Measurements from ENCODE around the gene RGS6.

The RGS6 gene

DNA sequence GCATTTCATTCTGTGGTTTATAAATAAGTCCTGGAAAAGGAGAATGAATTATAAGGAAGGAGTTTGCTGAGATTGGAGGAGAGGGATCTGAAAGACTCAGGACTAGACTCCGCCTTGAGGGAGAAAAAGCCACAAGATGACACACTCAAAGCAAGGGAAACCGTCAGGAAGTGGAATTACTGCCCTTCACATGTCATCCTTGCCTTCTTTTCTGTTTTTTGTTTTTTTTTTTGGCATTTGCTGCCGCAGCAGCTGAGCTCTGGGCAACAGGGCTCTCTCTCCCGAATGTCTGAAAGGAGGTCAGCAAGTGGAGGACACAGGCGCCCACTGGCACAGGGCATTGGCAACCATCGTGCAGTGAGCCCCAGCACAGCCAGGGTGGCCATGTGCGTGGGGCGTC, 616.8 kb downstream of the RGS6 start:
- TF ChIP-seq SP1 (IDR thresholded peaks at IDR 0.05) (no peak), FOXA1 (IDR thresholded peaks at IDR 0.05) (no peak), ARNT (IDR thresholded peaks at IDR 0.05) (no peak), ELF4 (IDR thresholded peaks at IDR 0.05) (no peak), ZNF384 (IDR thresholded peaks at IDR 0.05) (no peak), NFRKB (IDR thresholded peaks at IDR 0.05) (no peak), SUZ12 (IDR thresholded peaks at IDR 0.05) (no peak), L3MBTL2 (conservative IDR thresholded peaks at IDR 0.05) (no peak), LEF1 (IDR thresholded peaks at IDR 0.05; ENCODE audit: borderline replicate concordance) (no peak), FOXK2 (IDR thresholded peaks at IDR 0.05) (no peak), CTBP1 (IDR thresholded peaks at IDR 0.05; ENCODE audit: borderline replicate concordance) (no peak), FOXM1 (IDR thresholded peaks at IDR 0.05; ENCODE audit: borderline replicate concordance) (no peak), HDGF (IDR thresholded peaks at IDR 0.05; ENCODE audit: borderline replicate concordance) (no peak), BHLHE40 (IDR thresholded peaks at IDR 0.05; ENCODE audit: borderline replicate concordance) (no peak), TARDBP (IDR thresholded peaks at IDR 0.05) (no peak)
- TF ChIP-seq, protein P1, sequence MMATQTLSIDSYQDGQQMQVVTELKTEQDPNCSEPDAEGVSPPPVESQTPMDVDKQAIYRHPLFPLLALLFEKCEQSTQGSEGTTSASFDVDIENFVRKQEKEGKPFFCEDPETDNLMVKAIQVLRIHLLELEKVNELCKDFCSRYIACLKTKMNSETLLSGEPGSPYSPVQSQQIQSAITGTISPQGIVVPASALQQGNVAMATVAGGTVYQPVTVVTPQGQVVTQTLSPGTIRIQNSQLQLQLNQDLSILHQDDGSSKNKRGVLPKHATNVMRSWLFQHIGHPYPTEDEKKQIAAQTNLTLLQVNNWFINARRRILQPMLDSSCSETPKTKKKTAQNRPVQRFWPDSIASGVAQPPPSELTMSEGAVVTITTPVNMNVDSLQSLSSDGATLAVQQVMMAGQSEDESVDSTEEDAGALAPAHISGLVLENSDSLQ (IDR thresholded peaks at IDR 0.05) = no peak
- DNase-seq (ENCODE audit: extremely low spot score) = no peak
- POLR2A ChIA-PET = no interaction called here
- CTCF ChIA-PET = interaction anchor here (0.6 kb wide), 1 partner anchor 35 kb away, joined by 3 read pairs; no protein-coding TSS in a partner anchor

DNA sequence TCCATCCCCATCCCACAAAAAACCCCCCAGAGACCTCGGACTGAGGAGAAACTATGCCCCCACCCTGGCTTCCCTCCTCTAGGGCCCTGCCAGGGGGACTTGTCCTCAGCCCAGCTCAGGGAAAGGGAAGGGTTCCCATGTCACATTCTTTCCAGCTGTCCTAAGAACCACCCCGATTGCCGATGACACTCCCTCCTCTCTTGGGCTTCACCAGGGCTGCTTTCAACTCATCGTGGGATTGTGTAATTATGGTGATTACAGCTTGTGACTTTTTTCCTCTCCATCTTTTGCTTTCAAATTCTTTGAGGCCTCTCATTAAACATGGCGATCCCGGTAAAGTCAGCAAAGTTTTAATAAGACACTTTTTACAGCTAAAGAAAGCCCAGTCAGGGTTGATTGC, 617.6 kb downstream of the RGS6 start:
- CTCF ChIA-PET = interaction anchor here (0.6 kb wide), 1 partner anchor 36 kb away, joined by 3 read pairs; no protein-coding TSS in a partner anchor
- POLR2A ChIA-PET = no interaction called here
- DNase-seq (ENCODE audit: extremely low spot score) = no peak
- no peak for TF ChIP-seq TARDBP (IDR thresholded peaks at IDR 0.05)
- TF ChIP-seq, protein P1 (IDR thresholded peaks at IDR 0.05) = no peak
- TF ChIP-seq CTBP1 (IDR thresholded peaks at IDR 0.05; ENCODE audit: borderline replicate concordance) = no peak
- no peak for TF ChIP-seq BHLHE40 (IDR thresholded peaks at IDR 0.05; ENCODE audit: borderline replicate concordance)
- no peak for TF ChIP-seq ARNT (IDR thresholded peaks at IDR 0.05)
- TF ChIP-seq ELF4 (IDR thresholded peaks at IDR 0.05) = no peak
- no peak for TF ChIP-seq ZNF384 (IDR thresholded peaks at IDR 0.05)
- no peak for TF ChIP-seq FOXK2 (IDR thresholded peaks at IDR 0.05)
- TF ChIP-seq SP1 (IDR thresholded peaks at IDR 0.05) = no peak
- TF ChIP-seq SUZ12 (IDR thresholded peaks at IDR 0.05) = no peak
- no peak for TF ChIP-seq NFRKB (IDR thresholded peaks at IDR 0.05)
- TF ChIP-seq HDGF (IDR thresholded peaks at IDR 0.05; ENCODE audit: borderline replicate concordance) = no peak
- TF ChIP-seq FOXA1 (IDR thresholded peaks at IDR 0.05) = no peak
- TF ChIP-seq L3MBTL2 (conservative IDR thresholded peaks at IDR 0.05) = no peak
- TF ChIP-seq LEF1 (IDR thresholded peaks at IDR 0.05; ENCODE audit: borderline replicate concordance) = no peak
- TF ChIP-seq FOXM1 (IDR thresholded peaks at IDR 0.05; ENCODE audit: borderline replicate concordance) = no peak

DNA sequence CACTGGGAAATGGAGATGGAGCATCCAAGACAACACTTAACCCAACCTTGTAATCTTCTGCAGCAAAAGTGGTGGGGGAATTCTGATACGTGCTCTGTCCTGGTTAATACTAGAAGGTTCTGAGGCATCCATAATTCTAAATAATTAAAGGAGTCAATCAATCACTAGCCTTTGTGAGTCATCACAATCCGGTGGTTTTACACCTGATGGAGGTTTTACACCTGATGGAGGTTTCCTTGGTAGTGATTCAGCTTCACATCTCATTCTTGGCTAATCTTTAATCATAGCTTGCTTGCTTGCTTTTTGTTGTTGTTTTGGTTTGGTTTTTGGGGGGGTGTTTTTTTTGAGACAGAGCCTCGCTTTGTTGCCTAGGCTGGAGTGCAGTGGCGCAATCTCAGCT, 618.3 kb downstream of the RGS6 start:
- DNase-seq (ENCODE audit: extremely low spot score) = no peak
- no peak for TF ChIP-seq TARDBP (IDR thresholded peaks at IDR 0.05)
- ChIA-PET CTCF (no interaction called here), POLR2A (no interaction called here)

DNA sequence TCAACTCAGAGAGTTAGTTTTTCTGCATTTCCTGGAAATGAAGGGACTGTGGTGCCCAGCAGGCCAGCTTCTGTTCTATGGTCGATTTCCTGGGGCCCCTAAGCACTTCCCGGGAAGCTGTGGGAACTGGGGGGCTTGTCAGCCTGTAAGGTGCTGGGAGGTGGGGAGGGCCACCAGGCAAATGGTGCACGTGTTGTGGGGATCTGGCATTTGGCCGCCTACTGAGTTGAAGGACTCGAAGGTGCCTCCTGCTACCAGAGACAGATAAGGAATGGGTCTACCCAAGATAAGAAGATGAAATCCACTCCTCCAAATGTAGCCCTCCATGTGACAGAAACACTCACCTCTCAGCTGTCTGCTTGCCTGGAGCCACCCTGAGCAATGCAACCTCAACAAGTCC, 620.0 kb downstream of the RGS6 start:
- DNase-seq (ENCODE audit: extremely low spot score) = no peak
- CTCF ChIA-PET = interaction anchor here (0.7 to 0.9 kb wide), 2 partner anchors 10 to 1041 kb away, joined by 3 read pairs; no protein-coding TSS in a partner anchor
- POLR2A ChIA-PET = no interaction called here
- TF ChIP-seq FOXA1 (IDR thresholded peaks at IDR 0.05) = no peak
- TF ChIP-seq FOXM1 (IDR thresholded peaks at IDR 0.05; ENCODE audit: borderline replicate concordance) = no peak
- TF ChIP-seq, protein P1 (IDR thresholded peaks at IDR 0.05) = no peak
- TF ChIP-seq SP1 (IDR thresholded peaks at IDR 0.05) = no peak
- TF ChIP-seq CTBP1 (IDR thresholded peaks at IDR 0.05; ENCODE audit: borderline replicate concordance) = no peak
- TF ChIP-seq ELF4 (IDR thresholded peaks at IDR 0.05) = no peak
- no peak for TF ChIP-seq BHLHE40 (IDR thresholded peaks at IDR 0.05; ENCODE audit: borderline replicate concordance)
- TF ChIP-seq HDGF (IDR thresholded peaks at IDR 0.05; ENCODE audit: borderline replicate concordance) = no peak
- TF ChIP-seq ARNT (IDR thresholded peaks at IDR 0.05) = no peak
- TF ChIP-seq FOXK2 (IDR thresholded peaks at IDR 0.05) = no peak

DNA sequence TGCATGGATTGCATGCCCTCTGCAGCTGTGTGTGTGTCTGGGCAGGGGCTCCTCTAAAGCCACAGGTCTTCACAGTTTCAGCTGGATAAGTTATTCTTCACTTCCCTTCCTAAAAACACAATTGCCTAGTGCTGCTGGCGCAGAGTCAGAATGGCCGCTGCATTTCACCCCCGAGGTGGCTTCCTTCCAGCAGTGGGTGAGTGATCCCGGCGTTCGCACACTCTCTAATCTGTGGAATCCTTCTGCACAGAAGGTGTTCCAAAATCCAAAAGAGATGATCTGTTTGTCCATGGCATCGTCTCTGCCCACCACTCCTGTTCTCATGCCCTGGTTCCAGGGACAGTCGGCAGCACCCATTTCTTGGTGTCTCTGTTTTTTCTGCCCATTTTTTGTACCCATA, 620.9 kb downstream of the RGS6 start:
- ChIA-PET POLR2A (no interaction called here), CTCF (no interaction called here)
- no peak for DNase-seq (ENCODE audit: extremely low spot score)
- TF ChIP-seq L3MBTL2 (conservative IDR thresholded peaks at IDR 0.05) (no peak), ZNF384 (IDR thresholded peaks at IDR 0.05) (no peak), LEF1 (IDR thresholded peaks at IDR 0.05; ENCODE audit: borderline replicate concordance) (no peak), FOXK2 (IDR thresholded peaks at IDR 0.05) (no peak), ELF4 (IDR thresholded peaks at IDR 0.05) (no peak), TARDBP (IDR thresholded peaks at IDR 0.05) (no peak), SP1 (IDR thresholded peaks at IDR 0.05) (no peak), FOXM1 (IDR thresholded peaks at IDR 0.05; ENCODE audit: borderline replicate concordance) (no peak), HDGF (IDR thresholded peaks at IDR 0.05; ENCODE audit: borderline replicate concordance) (no peak), SUZ12 (IDR thresholded peaks at IDR 0.05) (no peak), ARNT (IDR thresholded peaks at IDR 0.05) (no peak), NFRKB (IDR thresholded peaks at IDR 0.05) (no peak), BHLHE40 (IDR thresholded peaks at IDR 0.05; ENCODE audit: borderline replicate concordance) (no peak), CTBP1 (IDR thresholded peaks at IDR 0.05; ENCODE audit: borderline replicate concordance) (no peak), FOXA1 (IDR thresholded peaks at IDR 0.05) (no peak)
- TF ChIP-seq, protein P1 (IDR thresholded peaks at IDR 0.05) = no peak

DNA sequence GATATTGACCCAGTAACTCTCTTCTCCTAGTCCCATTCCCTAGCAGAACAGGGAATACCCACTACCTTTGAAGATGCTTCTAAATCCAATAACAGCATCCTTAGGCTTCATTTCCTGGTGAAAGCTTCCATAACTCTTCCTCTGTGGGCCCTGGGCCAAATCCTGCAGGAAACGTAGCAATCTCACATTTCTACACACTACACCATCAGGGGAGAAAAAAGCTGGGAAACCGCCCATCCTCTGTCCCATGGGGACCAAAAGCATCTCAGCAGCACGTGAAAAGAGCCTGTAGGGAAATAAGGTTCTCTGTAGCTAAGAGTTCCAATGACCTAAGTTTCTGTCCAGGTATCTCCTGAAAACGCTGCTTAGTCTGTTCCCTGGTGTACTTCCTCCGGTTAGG, 621.4 kb downstream of the RGS6 start:
- POLR2A ChIA-PET = no interaction called here
- no peak for DNase-seq (ENCODE audit: extremely low spot score)
- CTCF ChIA-PET = interaction anchor here (0.7 kb wide), 1 partner anchor 19 kb away, joined by 3 read pairs; no protein-coding TSS in a partner anchor
- TF ChIP-seq BHLHE40 (IDR thresholded peaks at IDR 0.05; ENCODE audit: borderline replicate concordance) = no peak
- TF ChIP-seq LEF1 (IDR thresholded peaks at IDR 0.05; ENCODE audit: borderline replicate concordance) = no peak
- TF ChIP-seq SP1 (IDR thresholded peaks at IDR 0.05) = no peak
- TF ChIP-seq FOXK2 (IDR thresholded peaks at IDR 0.05) = no peak
- TF ChIP-seq HDGF (IDR thresholded peaks at IDR 0.05; ENCODE audit: borderline replicate concordance) = no peak
- no peak for TF ChIP-seq ARNT (IDR thresholded peaks at IDR 0.05)
- no peak for TF ChIP-seq ZNF384 (IDR thresholded peaks at IDR 0.05)
- no peak for TF ChIP-seq NFRKB (IDR thresholded peaks at IDR 0.05)
- no peak for TF ChIP-seq L3MBTL2 (conservative IDR thresholded peaks at IDR 0.05)
